GM18520 (cell line): Measurements from ENCODE around the gene TXLNB.

Source experiments
- ATAC-seq: cut with Tn5 transposase; IDR thresholded peaks from one replicate; pipeline ENCODE4 v1.9.1; 2021; ENCODE audit not compliant: unreplicated experiment

Gene TXLNB

GRCh38 chr6:139275279-139276055, 16.3 kb downstream of the TXLNB start:
- ATAC-seq: no peak

DNA sequence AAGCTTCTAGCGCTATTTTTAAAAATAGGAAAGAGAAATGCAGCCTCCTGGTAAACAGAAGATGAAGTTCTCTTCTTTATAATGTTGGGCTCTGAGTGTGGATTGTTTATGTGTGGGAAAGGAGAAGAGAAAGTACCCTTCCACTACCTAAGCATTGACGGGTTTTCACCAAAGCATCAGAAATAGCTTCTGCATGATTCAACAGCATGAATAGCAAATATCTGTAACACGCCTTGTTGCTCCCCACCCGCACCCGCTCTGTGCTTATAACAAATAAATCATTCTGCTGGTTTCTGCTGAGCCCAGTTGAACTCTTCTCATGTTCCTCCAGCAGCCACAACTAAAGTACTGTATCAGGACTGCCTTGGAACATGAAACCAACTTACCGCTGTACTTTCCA, 20.7 kb downstream of the TXLNB start:
- peak; percentile 92 for ATAC-seq

DNA sequence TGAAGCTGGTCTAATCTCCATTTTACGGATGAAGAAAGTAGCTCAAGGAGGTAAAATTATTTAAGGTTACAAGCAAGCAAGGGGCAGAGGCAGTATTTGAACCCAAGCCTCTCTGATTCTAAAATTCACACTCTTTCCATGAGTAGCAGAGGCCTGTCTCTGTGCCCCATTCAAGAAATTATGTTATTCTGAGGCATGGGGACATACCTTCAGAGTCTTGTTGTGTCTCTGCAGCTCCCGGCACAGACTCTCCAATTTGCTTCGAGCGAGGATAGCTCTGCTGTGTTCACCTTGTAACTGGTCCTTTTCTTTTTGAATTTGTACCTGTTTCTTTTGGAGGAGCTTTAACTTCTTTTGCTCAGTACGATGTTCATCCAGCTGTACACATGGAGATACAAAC, 21.5 kb downstream of the TXLNB start:
- no peak for ATAC-seq

GRCh38 chr6:139265512-139266190, 26.1 kb downstream of the TXLNB start:
- ATAC-seq: no peak

- ATAC-seq: peak; percentile 37
These were observed 29.1 kb downstream of the TXLNB start for GRCh38 chr6:139262519-139263300.

- no peak for ATAC-seq
These were observed 33.9 kb downstream of the TXLNB start for GRCh38 chr6:139257821-139258398.

- ATAC-seq: no peak
These were observed 34.5 kb downstream of the TXLNB start for GRCh38 chr6:139257291-139257690.

DNA sequence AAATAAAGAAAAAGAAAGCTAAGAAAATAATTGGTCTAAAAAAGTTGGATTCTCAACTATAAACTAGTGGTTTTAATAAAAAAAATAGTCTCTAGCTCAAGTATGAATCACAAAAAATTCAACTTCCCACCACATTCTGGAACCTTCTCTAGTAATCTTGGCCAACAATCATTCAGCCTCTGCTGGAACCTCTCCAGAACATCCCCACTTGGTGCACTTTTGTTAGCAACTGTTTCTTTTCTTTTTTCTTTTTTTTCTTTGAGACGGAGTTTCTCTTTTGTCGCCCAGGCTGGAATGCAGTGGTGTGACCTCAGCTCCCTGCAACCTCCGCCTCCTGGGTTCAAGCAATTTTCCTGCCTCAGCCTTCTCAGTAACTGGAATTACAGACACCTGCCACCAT, 35.7 kb downstream of the TXLNB start:
- no peak for ATAC-seq

GRCh38 chr6:139254196-139254595, 37.6 kb downstream of the TXLNB start:
- no peak for ATAC-seq

GRCh38 chr6:139253656-139254055, 38.1 kb downstream of the TXLNB start:
- ATAC-seq: no peak

DNA sequence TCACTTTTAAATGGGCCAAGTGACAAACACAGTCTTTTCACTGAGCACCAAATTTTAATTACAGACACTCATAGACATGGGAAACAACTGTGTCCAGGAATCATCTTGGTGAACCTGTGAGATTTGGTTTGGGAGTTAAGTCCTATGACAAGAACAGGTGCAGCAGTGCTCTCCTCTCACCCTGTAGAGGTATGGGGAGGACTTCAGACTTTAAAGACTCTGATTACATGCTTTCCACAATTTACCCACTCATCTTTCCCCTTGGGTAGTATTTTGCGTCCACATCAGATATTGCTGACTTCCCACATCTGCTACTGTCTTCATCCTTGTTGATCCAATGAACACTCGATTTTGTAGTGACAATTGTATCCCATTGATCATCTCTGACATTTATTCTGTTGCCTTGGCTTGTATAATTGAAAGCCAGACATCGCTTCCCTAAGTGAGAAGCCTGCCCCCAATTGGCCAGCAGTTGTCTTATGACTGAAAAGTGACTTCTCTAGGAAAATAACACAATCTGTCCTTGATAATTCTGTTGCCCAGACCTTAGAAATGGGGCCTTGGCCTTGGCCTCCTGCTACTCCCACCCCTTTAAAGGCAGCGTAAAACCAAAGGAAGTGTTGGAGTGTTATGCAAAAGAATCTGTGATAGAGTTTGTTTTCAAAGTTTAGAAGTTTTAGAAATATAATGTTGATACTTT, 40.0 kb downstream of the TXLNB start:
- ATAC-seq: no peak

GRCh38 chr6:139251045-139251690, 40.6 kb downstream of the TXLNB start:
- ATAC-seq: no peak

DNA sequence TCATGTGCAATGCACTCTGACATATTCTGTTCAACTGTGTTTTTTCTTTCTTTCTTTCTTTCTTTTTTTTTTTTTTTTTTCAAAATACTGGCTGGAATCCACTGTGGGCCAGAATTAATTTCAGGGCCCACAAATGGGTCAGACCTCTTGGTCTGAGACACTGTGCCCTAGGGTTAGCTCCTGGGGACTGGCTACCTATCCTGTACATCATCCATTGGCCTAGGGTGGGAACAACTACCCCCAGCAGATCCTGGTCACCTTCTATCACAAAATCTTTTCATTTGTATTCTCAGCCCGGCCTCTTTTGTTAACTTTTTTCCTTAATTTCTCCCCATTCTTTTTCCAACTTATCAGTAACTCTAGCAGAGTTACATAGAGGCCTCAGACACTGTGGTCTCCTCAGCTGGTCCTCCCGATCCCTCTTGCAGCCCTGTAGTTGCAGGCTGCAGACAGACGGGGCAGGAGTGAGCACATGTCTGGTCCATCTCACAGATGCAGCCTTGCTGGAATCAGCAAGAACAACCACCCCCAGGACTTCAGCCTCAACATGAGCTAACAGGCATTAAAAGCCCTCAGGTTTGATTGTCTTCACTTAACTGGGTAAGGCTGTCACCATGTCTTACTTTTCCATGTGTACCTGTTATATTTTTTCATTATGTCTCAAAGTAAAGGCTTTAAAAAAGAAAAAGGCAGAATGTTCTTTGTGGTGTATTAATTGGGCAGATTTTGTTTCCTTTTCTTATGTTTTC, 41.3 kb downstream of the TXLNB start:
- peak; percentile 83 for ATAC-seq

GRCh38 chr6:139249395-139249794, 42.4 kb downstream of the TXLNB start:
- no peak for ATAC-seq

GRCh38 chr6:139248911-139249310, 42.9 kb downstream of the TXLNB start:
- no peak for ATAC-seq

GRCh38 chr6:139247618-139248017, 44.2 kb downstream of the TXLNB start:
- ATAC-seq: no peak

GRCh38 chr6:139243536-139243935, 48.3 kb downstream of the TXLNB start:
- no peak for ATAC-seq

DNA sequence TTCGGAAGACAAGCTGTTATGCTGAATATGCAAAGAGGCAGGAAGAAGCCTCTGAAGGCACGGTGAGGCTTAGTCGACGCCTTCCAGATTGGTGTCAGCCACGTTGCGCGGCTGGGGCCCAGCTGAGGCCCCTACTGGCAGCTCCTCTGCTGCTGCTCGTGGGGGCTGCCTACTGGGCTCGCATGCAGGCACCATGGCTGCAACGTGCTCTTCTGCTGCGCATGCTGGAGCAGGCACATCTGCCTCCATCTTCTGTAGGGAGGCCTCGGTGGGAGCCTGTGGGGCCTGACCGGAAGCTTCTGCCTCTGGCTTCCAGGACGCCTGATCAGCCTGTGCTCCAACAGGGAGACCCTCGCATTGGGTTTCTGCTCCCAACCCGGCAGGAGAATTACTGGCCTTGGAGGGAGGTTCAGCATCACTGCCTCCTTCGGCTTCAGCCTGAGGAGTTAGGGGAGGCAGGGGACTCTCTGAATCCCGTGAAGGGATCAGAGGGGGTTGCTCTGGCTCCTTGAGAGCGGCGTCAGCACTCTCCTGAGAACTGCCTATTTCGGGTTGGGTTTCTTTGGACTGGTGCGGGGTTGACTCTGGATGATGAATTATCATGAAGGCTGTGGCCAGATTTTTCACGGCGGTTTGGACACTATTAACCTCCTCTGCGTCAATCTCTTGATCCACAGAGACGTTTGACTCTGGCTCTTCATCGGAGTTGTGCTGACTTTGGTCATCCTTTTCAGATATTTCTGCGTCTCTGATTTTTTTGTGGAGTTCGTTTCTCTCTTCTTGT, 49.1 kb downstream of the TXLNB start:
- no peak for ATAC-seq
